ENCODE measurements around the gene FASTK. TPM values are rescaled to one million over a fixed set of nuclear protein-coding genes. Genes with fewer than 3 reads are reported as not detected.

The FASTK gene
- total RNA-seq, 2 donors from 2014 or later: 55.4 to 59.8 TPM

- Mint-ChIP-seq H3K36me3 (ENCODE audit: insufficient read depth in 2 of 2) (peaks cover 0 to 3% of the 10 kb centered on the region in 2 donors), H3K27ac (no peak overlapping the region)
- no peak for ATAC-seq (replicated peaks in 1 of 2)
Measured at GRCh38 chr7:151088856-151089699, 8.5 kb upstream of the FASTK start.

DNA sequence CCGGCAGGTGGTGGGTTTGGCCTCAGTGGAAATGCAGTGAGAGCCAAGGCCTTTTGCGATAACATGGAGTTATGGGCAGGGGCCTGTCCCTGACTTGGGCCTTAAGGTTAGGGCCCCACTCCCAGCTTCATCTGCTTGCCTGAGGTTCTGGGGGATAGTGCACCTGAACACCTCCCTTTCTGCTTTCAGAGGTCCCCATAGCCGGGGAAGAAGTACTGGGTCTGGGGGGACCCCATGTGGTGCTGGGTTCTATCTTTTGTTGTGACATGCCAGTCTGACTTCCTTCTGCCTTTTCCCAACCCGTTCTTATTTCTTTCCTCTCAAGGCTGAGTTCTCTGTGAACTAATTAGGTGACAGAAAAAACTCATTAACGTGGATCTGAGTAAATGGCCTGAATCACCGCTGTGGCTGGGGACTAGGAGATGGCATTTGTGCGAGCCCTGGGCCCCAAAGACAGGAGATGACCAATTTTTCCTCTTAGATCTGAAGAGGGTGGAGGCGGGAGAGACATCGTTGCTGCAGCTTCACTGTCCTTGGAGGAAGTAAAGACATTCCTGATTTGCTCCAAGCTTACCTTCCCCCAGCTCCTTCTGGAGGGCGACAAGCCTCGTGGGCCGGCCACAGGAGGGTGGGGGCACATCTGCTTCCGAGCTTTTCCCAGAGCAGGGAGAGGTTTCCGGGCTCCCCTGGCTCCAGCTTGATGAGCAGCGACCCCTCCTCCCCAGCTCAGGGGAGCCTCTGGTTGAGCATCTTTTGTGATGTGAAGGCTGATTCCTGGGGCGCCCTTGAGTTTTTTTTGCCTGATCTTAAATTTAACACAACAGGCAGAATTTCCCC lies 7.6 kb upstream of the FASTK start:
- Mint-ChIP-seq H3K9me3 (no peaks in the 10 kb centered on the region), H3K27me3 (ENCODE audit: low read depth) (peaks cover 15% of the 10 kb centered on the region), H3K4me3 (peak overlapping the region; percentile 87 to 88), H3K36me3 (ENCODE audit: insufficient read depth in 2 of 2) (peaks cover 0 to 3% of the 10 kb centered on the region in 2 donors), H3K4me1 (ENCODE audit: low read depth) (peaks cover 30% of the 10 kb centered on the region), H3K27ac (peak overlapping the region; percentile 19)
- no peak for ATAC-seq (replicated peaks in 1 of 2)
- DNase-seq: no peak

More at GRCh38 chr7:151088856-151089699, 8.5 kb upstream of the FASTK start:
- Mint-ChIP-seq H3K9me3 (no peaks in the 10 kb centered on the region), H3K4me3 (peak overlapping the region; percentile 70 to 88), H3K4me1 (ENCODE audit: low read depth) (peaks cover 30% of the 10 kb centered on the region), H3K27me3 (ENCODE audit: low read depth) (peaks cover 15% of the 10 kb centered on the region)
- DNase-seq: no peak

- Mint-ChIP-seq H3K4me3 (peak overlapping the region; percentile 87 to 88), H3K27me3 (ENCODE audit: low read depth) (peaks cover 15% of the 10 kb centered on the region), H3K36me3 (ENCODE audit: insufficient read depth in 2 of 2) (peaks cover 0 to 3% of the 10 kb centered on the region in 2 donors), H3K4me1 (ENCODE audit: low read depth) (peaks cover 36% of the 10 kb centered on the region), H3K9me3 (no peaks in the 10 kb centered on the region), H3K27ac (no peak overlapping the region)
- DNase-seq (peak; percentile 49 to 61), ATAC-seq (replicated peaks in 1 of 2) (peak; percentile 36 to 44)
Measured at GRCh38 chr7:151087245-151088018, 6.8 kb upstream of the FASTK start.

- Mint-ChIP-seq H3K4me3 (peak overlapping the region; percentile 87 to 88), H3K27me3 (ENCODE audit: low read depth) (peaks cover 15% of the 10 kb centered on the region), H3K36me3 (ENCODE audit: insufficient read depth in 2 of 2) (peaks cover 0 to 3% of the 10 kb centered on the region in 2 donors), H3K4me1 (ENCODE audit: low read depth) (peaks cover 42% of the 10 kb centered on the region), H3K9me3 (no peaks in the 10 kb centered on the region), H3K27ac (no peak overlapping the region)
- DNase-seq (peak; percentile 44 to 48), ATAC-seq (replicated peaks in 1 of 2) (peak; percentile 8 to 23)
Measured at GRCh38 chr7:151086802-151087244, 6.2 kb upstream of the FASTK start.

DNA sequence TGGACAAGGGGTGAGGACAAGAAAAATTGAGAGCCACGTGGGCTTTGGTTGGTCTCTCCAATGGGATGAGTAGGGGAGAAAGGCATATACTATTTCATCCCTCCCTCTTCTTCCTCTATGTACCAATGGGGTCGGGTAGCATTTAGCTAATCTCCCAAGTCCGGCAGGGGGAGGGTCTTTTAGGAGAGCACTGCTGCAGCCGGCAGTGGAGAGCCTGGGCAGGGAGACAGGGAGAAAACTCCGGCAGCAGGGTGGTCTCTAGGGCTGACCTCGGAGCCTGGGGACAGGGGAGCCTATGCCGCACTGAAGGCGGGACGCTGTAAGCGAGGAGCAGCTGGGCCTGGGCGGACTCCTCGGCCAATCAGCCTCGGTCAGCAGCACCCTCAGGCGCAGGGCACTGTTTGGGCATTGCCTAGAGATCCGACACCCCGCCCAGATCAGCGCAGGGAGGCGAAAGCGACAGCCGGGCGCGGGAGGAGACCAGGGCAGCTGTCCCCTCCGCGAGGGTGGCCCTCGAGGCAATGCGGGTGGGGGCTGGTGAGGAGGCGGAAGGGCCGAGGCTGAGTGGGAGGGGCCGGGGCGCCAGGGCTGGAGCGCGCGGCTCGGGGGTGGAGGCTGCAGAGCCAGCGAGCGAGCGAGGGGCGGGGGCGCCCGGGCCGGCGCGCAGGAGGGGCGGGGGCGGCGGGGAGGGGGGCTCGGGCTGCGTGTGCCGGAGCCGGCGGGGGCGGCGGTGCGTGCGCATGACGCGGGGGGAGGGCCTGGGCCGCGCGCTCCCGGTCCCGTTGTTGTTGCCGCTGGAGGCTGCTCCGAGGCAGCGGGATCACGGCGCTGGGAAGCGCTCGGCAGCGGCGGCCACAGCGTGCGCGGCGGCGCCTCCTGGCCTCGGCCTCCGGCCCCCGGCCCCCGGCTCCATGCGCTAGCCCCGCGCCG lies 5.3 kb upstream of the FASTK start, which contains the start of gene AGAP3:
Gene AGAP3, plus strand, starts transcription at position 785 of the 930 bp plus-strand sequence. CDS start 267 bp downstream, outside the sequence.
- H3K4me1 Mint-ChIP-seq (ENCODE audit: low read depth): peaks cover 43% of the 10 kb centered on the region
- H3K4me3 Mint-ChIP-seq: peak within 1 kb of the TSS; percentile 87 to 93
- ATAC-seq (replicated peaks in 1 of 2) (peak; percentile 22 to 43), DNase-seq (peak; percentile 66)
- no peak within 1 kb of the TSS for H3K27ac Mint-ChIP-seq
- peaks cover 0 to 3% of the 10 kb centered on the region in 2 donors for H3K36me3 Mint-ChIP-seq (ENCODE audit: insufficient read depth in 2 of 2)
- H3K27me3 Mint-ChIP-seq (ENCODE audit: low read depth): peaks cover 15% of the 10 kb centered on the region
- no peaks in the 10 kb centered on the region for H3K9me3 Mint-ChIP-seq

- H3K27ac Mint-ChIP-seq: no peak overlapping the region
- ATAC-seq (replicated peaks in 1 of 2): no peak
- H3K9me3 Mint-ChIP-seq: no peaks in the 10 kb centered on the region
- H3K4me1 Mint-ChIP-seq (ENCODE audit: low read depth): peaks cover 43% of the 10 kb centered on the region
- H3K36me3 Mint-ChIP-seq (ENCODE audit: insufficient read depth in 2 of 2): peaks cover 0 to 3% of the 10 kb centered on the region in 2 donors
- DNase-seq: no peak
- H3K4me3 Mint-ChIP-seq: peak overlapping the region; percentile 72 to 93
- peaks cover 15% of the 10 kb centered on the region for H3K27me3 Mint-ChIP-seq (ENCODE audit: low read depth)
Measured at GRCh38 chr7:151085329-151085690, 4.7 kb upstream of the FASTK start.

DNA sequence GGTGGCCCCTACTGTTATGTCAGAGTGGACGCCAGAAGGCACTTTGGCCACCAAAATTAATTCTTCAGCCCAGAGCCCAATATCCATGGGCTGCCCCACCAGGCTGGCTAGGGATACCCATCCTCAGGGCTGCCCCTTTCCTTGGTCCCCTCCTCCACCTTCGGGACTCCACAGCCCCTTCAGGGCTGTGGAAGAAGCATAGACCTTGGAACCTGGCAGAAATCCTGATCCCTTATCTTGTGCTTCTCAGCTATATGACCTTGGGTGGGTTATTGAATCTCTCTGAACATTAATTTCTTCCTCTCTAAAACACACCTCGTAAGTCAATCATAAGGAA lies 3.2 kb upstream of the FASTK start:
- Mint-ChIP-seq H3K9me3 (no peaks in the 10 kb centered on the region), H3K27me3 (ENCODE audit: low read depth) (peaks cover 15% of the 10 kb centered on the region), H3K36me3 (ENCODE audit: insufficient read depth in 2 of 2) (peaks cover 0 to 3% of the 10 kb centered on the region in 2 donors), H3K4me1 (ENCODE audit: low read depth) (peaks cover 44% of the 10 kb centered on the region), H3K27ac (peak overlapping the region; percentile 7), H3K4me3 (peak overlapping the region; percentile 94 to 95)
- DNase-seq: no peak
- no peak for ATAC-seq (replicated peaks in 1 of 2)

GRCh38 chr7:151083071-151083823 lies 2.6 kb upstream of the FASTK start, which contains the start of gene TMUB1:
TMUB1 (minus strand) TSS chr7:151083493; CDS start chr7:151082563, 930 bp downstream.
- Mint-ChIP-seq H3K9me3 (no peaks in the 10 kb centered on the region), H3K27me3 (ENCODE audit: low read depth) (peaks cover 15% of the 10 kb centered on the region), H3K4me3 (peak within 1 kb of the TSS; percentile 94 to 95), H3K36me3 (ENCODE audit: insufficient read depth in 2 of 2) (peaks cover 0 to 3% of the 10 kb centered on the region in 2 donors), H3K4me1 (ENCODE audit: low read depth) (peaks cover 43% of the 10 kb centered on the region), H3K27ac (peak within 1 kb of the TSS; percentile 84)
- ATAC-seq (replicated peaks in 1 of 2) (peak; percentile 64 to 70), DNase-seq (peak; percentile 88 to 89)

- H3K4me1 Mint-ChIP-seq (ENCODE audit: low read depth): peaks cover 38% of the 10 kb centered on the region
- H3K4me3 Mint-ChIP-seq: peak overlapping the region; percentile 94 to 95
- no peak for DNase-seq
- no peak for ATAC-seq (replicated peaks in 1 of 2)
- peaks cover 3 to 4% of the 10 kb centered on the region in 2 donors for H3K36me3 Mint-ChIP-seq (ENCODE audit: insufficient read depth in 2 of 2)
- peaks cover 15% of the 10 kb centered on the region for H3K27me3 Mint-ChIP-seq (ENCODE audit: low read depth)
- H3K27ac Mint-ChIP-seq: peak overlapping the region; percentile 84
- H3K9me3 Mint-ChIP-seq: no peaks in the 10 kb centered on the region
Measured at GRCh38 chr7:151082141-151083070, 1.8 kb upstream of the FASTK start.

- Mint-ChIP-seq H3K4me3 (peak overlapping the region; percentile 94 to 95), H3K4me1 (ENCODE audit: low read depth) (peaks cover 38% of the 10 kb centered on the region), H3K9me3 (no peaks in the 10 kb centered on the region), H3K36me3 (ENCODE audit: insufficient read depth in 2 of 2) (peaks cover 1 to 4% of the 10 kb centered on the region in 2 donors), H3K27ac (no peak overlapping the region), H3K27me3 (ENCODE audit: low read depth) (peaks cover 15% of the 10 kb centered on the region)
- DNase-seq: no peak
- no peak for ATAC-seq (replicated peaks in 1 of 2)
Measured at GRCh38 chr7:151081170-151082101, 827 bp upstream of the FASTK start.

Measured in activated T-cell treated with anti-CD3 and anti-CD28 coated beads, Interleukin-2, amount 50 U/mL, for 72 hours (primary cell).